NT2/D1 (cell line): ENCODE results near the gene CCDC43.

Experiments used
- SUZ12 ChIP-seq: IDR thresholded peaks from 2 replicates; pipeline ENCODE4 v1.6.1; 2011; ENCODE audit not compliant: insufficient read length, insufficient read depth; ENCODE audit errors: extremely low read depth
- YY1 ChIP-seq: IDR thresholded peaks from 2 replicates; pipeline ENCODE4 v1.6.1; 2011; ENCODE audit not compliant: insufficient read length, insufficient read depth
- ZNF274 ChIP-seq: IDR thresholded peaks from 2 replicates; pipeline ENCODE4 v1.6.1; 2011; ENCODE audit warnings: mild to moderate bottlenecking, low read depth, low read length

- TF ChIP-seq YY1 (no peak), SUZ12 (no peak), ZNF274 (no peak)
Measured at GRCh38 chr17:44655983-44656710, 33.4 kb downstream of the CCDC43 start, which contains the start of gene MEIOC.
